ENCODE data around the gene ACVR1. TPM values are rescaled to one million over a fixed set of nuclear protein-coding genes. Genes with fewer than 3 reads are reported as not detected.

The ACVR1 gene
- total and polyA plus RNA-seq, 2 donors (not counting 3 experiments of a cell fraction or from before 2014, with no cell fraction given): 24.8 to 33.6 TPM

GRCh38 chr2:157725846-157726245 is 150.3 kb downstream of the ACVR1 start:
- FAIRE-seq (no peak), DNase-seq (ENCODE audit: low read depth, low spot score) (no peak)
- intact Hi-C loops (cut with micrococcal nuclease): no loop called here
- POLR2A ChIA-PET: no interaction called here
- Histone ChIP-seq H3K4me2 (ENCODE audit: insufficient read depth, low read length) (no peak overlapping the region), H3K36me3 (ENCODE audit: control insufficient read depth in 2 of 2, extremely low read depth in 1 of 2, insufficient read depth in 2 of 2, low read length in 2 of 2) (peaks cover 0 to 3% of the 10 kb centered on the region in 2 experiments), H3K79me2 (ENCODE audit: control insufficient read depth, insufficient read depth, low read length) (no peaks in the 10 kb centered on the region), H3K4me3 (replicated peaks in 1 of 3; ENCODE audit: insufficient read depth in 1 of 3, low read depth in 1 of 3, low read length in 3 of 3) (no peak overlapping the region), H2AFZ (ENCODE audit: low read depth, low read length) (no peak overlapping the region), H3K9ac (replicated peaks; ENCODE audit: extremely low read depth, insufficient read depth, low read length) (no peak overlapping the region), H3K27ac (ENCODE audit: insufficient read depth, low read depth, low read length) (no peak overlapping the region), H3K4me1 (ENCODE audit: control insufficient read depth, extremely low read depth, insufficient read depth, low read length) (no peaks in the 10 kb centered on the region), H3K9me3 (replicated peaks; ENCODE audit: control insufficient read depth, insufficient read depth, low read length) (no peaks in the 10 kb centered on the region), H3K9me1 (replicated peaks; ENCODE audit: control insufficient read depth, extremely low read depth, insufficient read depth, low read length) (no peaks in the 10 kb centered on the region), H3K27me3 (ENCODE audit: control insufficient read depth in 2 of 2, insufficient read depth in 2 of 2, low read length in 2 of 2) (no peaks in the 10 kb centered on the region), H4K20me1 (replicated peaks; ENCODE audit: control insufficient read depth, extremely low read depth, insufficient read depth, low read length) (no peaks in the 10 kb centered on the region)
- BruUV-seq (replicated peaks): no TSS peak
- dilution Hi-C loops (cut with MboI; ENCODE audit: extremely low pct_ligation_motif_present, low sequenced_read_pairs): no loop called here
- TF ChIP-seq FOS (IDR thresholded peaks at IDR 0.05; ENCODE audit: borderline replicate concordance, insufficient read depth, low read length) (no peak), JUN (IDR thresholded peaks at IDR 0.05; ENCODE audit: borderline replicate concordance, insufficient read depth, insufficient read length, low read depth) (no peak), CTCF (IDR thresholded peaks at IDR 0.05; ENCODE audit: extremely low read depth in 1 of 2, insufficient read depth in 1 of 2, low read depth in 1 of 2, low read length in 2 of 2) (no peak), MYC (IDR thresholded peaks at IDR 0.05; ENCODE audit: low read depth, low read length) (no peak), POLR2A (IDR thresholded peaks at IDR 0.05; ENCODE audit: low read depth, low read length) (no peak), POLR2AphosphoS5 (IDR thresholded peaks at IDR 0.05; ENCODE audit: insufficient read depth, low read depth, low read length) (no peak), GATA2 (IDR thresholded peaks at IDR 0.05; ENCODE audit: insufficient read depth, insufficient read length, low read depth, low read length) (no peak), MAX (IDR thresholded peaks at IDR 0.05; ENCODE audit: insufficient read depth, insufficient read length) (no peak)
- CTCF ChIA-PET: interaction anchor here (1.0 kb wide), 1 partner anchor 299 kb away, joined by 3 read pairs; no protein-coding TSS in a partner anchor

Measured in endothelial cell of umbilical vein (primary cell).